Mesothelial cell of epicardium (in vitro differentiated cells): Measurements from ENCODE around the gene PIWIL4. TPM values are rescaled to one million over a fixed set of nuclear protein-coding genes. Genes with fewer than 3 reads are reported as not detected.
A peak's percentile ranks its signal among the peaks of the same experiment; 100 is the strongest.
"Not testable (repeated sequence)": the region's sequence is repeated elsewhere in the genome, so short reads cannot be mapped to it uniquely, and the experiment has no call there.

Experiments
- DNase-seq, 2 experiments: peaks; one replicate each; pipeline ENCODE4 v3.0.0; 2021; ENCODE audit warnings: low spot score in 2 of 2; ENCODE audit not compliant: unreplicated experiment in 2 of 2
- H3K27ac Mint-ChIP-seq: 2 replicates; pipeline ENCODE4 v1.8.0; 2021; ENCODE audit warnings: mixed read lengths
- H3K27me3 Mint-ChIP-seq: 2 replicates; pipeline ENCODE4 v1.8.0; 2021; ENCODE audit warnings: low read depth, mixed read lengths
- H3K36me3 Mint-ChIP-seq: 2 replicates; pipeline ENCODE4 v1.8.0; 2021; ENCODE audit warnings: mixed read lengths
- H3K4me1 Mint-ChIP-seq: 2 replicates; pipeline ENCODE4 v1.8.0; 2021; ENCODE audit warnings: mixed read lengths
- H3K4me3 Mint-ChIP-seq: 2 replicates; pipeline ENCODE4 v1.8.0; 2021; ENCODE audit warnings: mild to moderate bottlenecking, moderate library complexity, mixed read lengths
- H3K9me3 Mint-ChIP-seq: 2 replicates; pipeline ENCODE4 v1.8.0; 2021; ENCODE audit warnings: mixed read lengths
- CTCF ChIP-seq: fragments of 200-600 bp; sonication (generic); IDR thresholded peaks from one replicate; pipeline ENCODE4 v1.5.0; 2021; ENCODE audit warnings: antibody characterized with exemption; ENCODE audit not compliant: unreplicated experiment
- total RNA-seq: library from RNA; stranded (reverse); gene quantifications from 3 replicates; pipeline ENCODE4 v1.2.1, GENCODE V29; 2021

PIWIL4 gene
- total RNA-seq, 1 donor from 2014 or later, result 4.9 TPM

GRCh38 chr11:94639901-94640721 lies 72.9 kb downstream of the PIWIL4 start:
- H3K4me1 Mint-ChIP-seq, result peaks cover 16% of the 10 kb centered on the region
- H3K36me3 Mint-ChIP-seq, result no peaks in the 10 kb centered on the region
- peaks cover 16% of the 10 kb centered on the region for H3K27me3 Mint-ChIP-seq
- no peak for DNase-seq
- H3K9me3 Mint-ChIP-seq, result no peaks in the 10 kb centered on the region
- H3K27ac Mint-ChIP-seq, result no peak overlapping the region
- H3K4me3 Mint-ChIP-seq, result no peak overlapping the region
- no peak for TF ChIP-seq CTCF

GRCh38 chr11:94641167-94641761 lies 74.1 kb downstream of the PIWIL4 start:
- Mint-ChIP-seq H3K27ac (no peak overlapping the region), H3K36me3 (no peaks in the 10 kb centered on the region), H3K4me3 (no peak overlapping the region), H3K27me3 (peaks cover 16% of the 10 kb centered on the region), H3K4me1 (peaks cover 16% of the 10 kb centered on the region), H3K9me3 (no peaks in the 10 kb centered on the region)
- no peak for TF ChIP-seq CTCF
- DNase-seq, result no peak

- H3K27ac Mint-ChIP-seq, result not testable (repeated sequence)
Observed at GRCh38 chr11:94643186-94643585, 76.0 kb downstream of the PIWIL4 start.

GRCh38 chr11:94647926-94648325 lies 80.8 kb downstream of the PIWIL4 start:
- peaks cover 7% of the 10 kb centered on the region for H3K27me3 Mint-ChIP-seq

More at GRCh38 chr11:94643186-94643585, 76.0 kb downstream of the PIWIL4 start:
- Mint-ChIP-seq H3K4me1 (peaks cover 22% of the 10 kb centered on the region), H3K27me3 (peaks cover 16% of the 10 kb centered on the region)
- H3K4me3 Mint-ChIP-seq, DNase-seq, H3K36me3 Mint-ChIP-seq, H3K9me3 Mint-ChIP-seq: not testable (repeated sequence)

GRCh38 chr11:94648789-94649188 lies 81.6 kb downstream of the PIWIL4 start:
- Mint-ChIP-seq H3K9me3 (no peaks in the 10 kb centered on the region), H3K4me3 (no peak overlapping the region)

More at GRCh38 chr11:94647926-94648325, 80.8 kb downstream of the PIWIL4 start:
- no peak for DNase-seq
- Mint-ChIP-seq H3K36me3 (no peaks in the 10 kb centered on the region), H3K4me1 (peaks cover 36% of the 10 kb centered on the region), H3K4me3 (no peak overlapping the region), H3K9me3 (no peaks in the 10 kb centered on the region), H3K27ac (no peak overlapping the region)
- TF ChIP-seq CTCF, result no peak

More at GRCh38 chr11:94648789-94649188, 81.6 kb downstream of the PIWIL4 start:
- TF ChIP-seq CTCF, result no peak
- Mint-ChIP-seq H3K36me3 (no peaks in the 10 kb centered on the region), H3K27ac (peak overlapping the region; percentile 44), H3K27me3 (peaks cover under 1% of the 10 kb centered on the region), H3K4me1 (peaks cover 36% of the 10 kb centered on the region)
- no peak for DNase-seq
